AG09309 (cell line): Measurements from ENCODE around the gene GASK1A.

Source experiments
- DNase-seq: peaks from one replicate; pipeline ENCODE4 v3.0.0-alpha.2; 2010; ENCODE audit warnings: low read depth
- H3K4me3 ChIP-seq: 2 replicates; pipeline ENCODE4 v1.5.1; 2011; ENCODE audit warnings: mild to moderate bottlenecking, low read depth, low read length, moderate library complexity; ENCODE audit not compliant: control insufficient read depth
- TF ChIP-seq, protein P1 (sequence below): IDR thresholded peaks from 2 replicates; pipeline ENCODE4 v1.5.1; 2011; ENCODE audit warnings: mild to moderate bottlenecking, low read depth, low read length, inconsistent platforms; ENCODE audit not compliant: insufficient read depth, control insufficient read depth; ENCODE audit errors: missing control alignments

Gene GASK1A

GRCh38 chr3:43023746-43024145 is 44.6 kb downstream of the GASK1A start:
- no peak overlapping the region for H3K4me3 ChIP-seq
- TF ChIP-seq, protein P1, sequence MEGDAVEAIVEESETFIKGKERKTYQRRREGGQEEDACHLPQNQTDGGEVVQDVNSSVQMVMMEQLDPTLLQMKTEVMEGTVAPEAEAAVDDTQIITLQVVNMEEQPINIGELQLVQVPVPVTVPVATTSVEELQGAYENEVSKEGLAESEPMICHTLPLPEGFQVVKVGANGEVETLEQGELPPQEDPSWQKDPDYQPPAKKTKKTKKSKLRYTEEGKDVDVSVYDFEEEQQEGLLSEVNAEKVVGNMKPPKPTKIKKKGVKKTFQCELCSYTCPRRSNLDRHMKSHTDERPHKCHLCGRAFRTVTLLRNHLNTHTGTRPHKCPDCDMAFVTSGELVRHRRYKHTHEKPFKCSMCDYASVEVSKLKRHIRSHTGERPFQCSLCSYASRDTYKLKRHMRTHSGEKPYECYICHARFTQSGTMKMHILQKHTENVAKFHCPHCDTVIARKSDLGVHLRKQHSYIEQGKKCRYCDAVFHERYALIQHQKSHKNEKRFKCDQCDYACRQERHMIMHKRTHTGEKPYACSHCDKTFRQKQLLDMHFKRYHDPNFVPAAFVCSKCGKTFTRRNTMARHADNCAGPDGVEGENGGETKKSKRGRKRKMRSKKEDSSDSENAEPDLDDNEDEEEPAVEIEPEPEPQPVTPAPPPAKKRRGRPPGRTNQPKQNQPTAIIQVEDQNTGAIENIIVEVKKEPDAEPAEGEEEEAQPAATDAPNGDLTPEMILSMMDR, result no peak
- DNase-seq, result no peak

DNA sequence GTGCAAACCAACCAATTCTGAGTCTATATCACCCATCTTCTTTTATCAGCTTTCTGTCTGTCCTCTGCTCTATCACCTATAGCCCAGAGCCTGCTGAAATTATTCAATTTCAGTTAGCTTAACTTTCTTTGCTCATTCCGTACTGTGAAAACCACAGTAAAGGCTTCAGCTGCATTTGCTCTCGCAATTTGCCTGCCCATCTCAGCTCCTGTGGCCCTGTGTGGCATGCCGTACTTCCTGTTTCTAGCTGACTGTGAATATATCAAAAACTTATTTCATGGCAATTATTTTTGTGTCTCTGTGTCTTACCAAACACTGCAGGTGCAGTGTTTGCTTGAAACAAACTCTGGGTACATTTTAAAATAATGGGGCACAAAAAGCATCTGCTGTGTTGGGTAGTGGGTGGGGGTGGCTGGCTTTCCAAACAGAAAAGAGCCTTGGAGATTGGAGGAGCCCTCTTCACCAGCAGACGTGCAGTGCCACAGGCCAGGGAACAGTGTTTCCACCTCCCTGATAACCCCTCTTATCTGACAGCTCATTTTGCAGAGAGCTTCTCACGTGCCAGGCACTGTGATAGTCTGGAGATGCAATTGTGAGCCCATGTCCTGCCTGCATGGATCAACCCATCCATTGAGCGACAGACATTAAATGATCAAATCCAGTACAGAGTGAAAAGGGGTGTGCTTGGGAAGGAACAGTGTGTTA is 45.2 kb downstream of the GASK1A start:
- H3K4me3 ChIP-seq, result no peak overlapping the region
- TF ChIP-seq, protein P1, result no peak
- DNase-seq, result no peak

DNA sequence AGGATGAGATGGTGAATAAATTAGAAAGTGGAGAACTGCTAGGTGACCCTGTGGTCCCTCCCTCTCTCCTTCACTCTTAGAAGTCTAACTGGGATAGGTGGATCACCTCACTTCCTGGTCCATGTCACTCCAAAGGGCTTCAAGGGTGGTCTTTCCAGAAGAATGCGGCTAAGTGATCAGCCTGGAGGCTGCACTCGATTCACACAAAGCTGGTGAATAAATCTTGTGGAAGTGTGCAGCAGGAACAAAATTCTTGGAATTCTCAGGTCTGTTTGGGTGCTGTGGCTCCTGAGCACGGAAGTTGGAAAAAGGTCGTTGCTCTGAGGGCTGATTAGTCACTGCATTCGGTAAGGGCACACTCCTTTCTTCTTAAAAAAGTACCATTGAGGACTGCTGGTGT is 46.3 kb downstream of the GASK1A start:
- no peak for DNase-seq
- no peak overlapping the region for H3K4me3 ChIP-seq
- TF ChIP-seq, protein P1, result no peak

GRCh38 chr3:43028001-43028400 is 48.9 kb downstream of the GASK1A start:
- no peak overlapping the region for H3K4me3 ChIP-seq
- TF ChIP-seq, protein P1, result no peak
- DNase-seq, result no peak

GRCh38 chr3:43028678-43029490 is 49.8 kb downstream of the GASK1A start:
- TF ChIP-seq, protein P1, result no peak
- no peak for DNase-seq
- no peak overlapping the region for H3K4me3 ChIP-seq

- TF ChIP-seq, protein P1, result no peak
- no peak overlapping the region for H3K4me3 ChIP-seq
- no peak for DNase-seq
Measured at GRCh38 chr3:43030162-43030935, 51.2 kb downstream of the GASK1A start.
